Body of pancreas (tissue), 4 donors: ENCODE data around the gene C16orf78. TPM values are rescaled to one million over a fixed set of nuclear protein-coding genes. Genes with fewer than 3 reads are reported as not detected.

Source experiments
- ATAC-seq: fragments of 150-250 bp; one replicate; pipeline ENCODE4 v1.9.1; 2016
- DNase-seq, 4 donors: peaks; one replicate each; pipeline ENCODE4 v3.0.0-alpha.2; 2019
- H3K27ac ChIP-seq, 4 donors: fragments of 200-600 bp; sonication (generic); 1 replicate in 3 of 4; 2 replicates in 1 of 4; pipeline versions ENCODE4 v1.5.1 to v1.6.1; 2016 to 2019; ENCODE audit warnings: mild to moderate bottlenecking in 1 of 4, mixed read lengths in 1 of 4, moderate library complexity in 1 of 4
- H3K27me3 ChIP-seq, 2 donors: fragments of 200-600 bp; sonication (generic); one replicate each; pipeline ENCODE4 v1.6.0; 2016; ENCODE audit warnings: mild to moderate bottlenecking in 1 of 2
- H3K36me3 ChIP-seq, 2 donors: fragments of 200-600 bp; sonication (generic); replicated peaks in 1 of 2; 2 replicates each; pipeline ENCODE4 v1.5.1; 2016; ENCODE audit warnings: low read depth in 2 of 2; ENCODE audit not compliant: insufficient read depth in 1 of 2
- H3K4me1 ChIP-seq: fragments of 200-600 bp; sonication (generic); one replicate; pipeline ENCODE4 v1.6.0; 2016
- H3K4me3 ChIP-seq, 2 donors: fragments of 200-600 bp; sonication (generic); 1 replicate in 1 of 2; 2 replicates in 1 of 2; pipeline ENCODE4 v1.5.1; 2016 to 2019
- H3K9me3 ChIP-seq, 3 donors: fragments of 200-600 bp; sonication (generic); 1 replicate in 2 of 3; 2 replicates in 1 of 3; pipeline ENCODE4 v1.5.1; 2016
- CTCF ChIP-seq, 7 experiments: fragments of 450-650 bp in 4 of 7; fragments of 200-600 bp in 3 of 7; sonication (generic) in 3 of 7; IDR thresholded peaks; one replicate each; pipeline ENCODE4 v1.5.1; 2016 to 2019; ENCODE audit warnings: antibody characterized with exemption in 7 of 7
- POLR2A ChIP-seq, 3 donors: fragments of 450-650 bp; IDR thresholded peaks; one replicate each; pipeline ENCODE4 v1.6.1; 2016; ENCODE audit warnings: antibody characterized with exemption in 3 of 3, mild to moderate bottlenecking in 2 of 3
- WGBS, 2 donors: methylation state at CpG; one replicate each; pipeline ENCODE4 v1.1.5; 2017; 5-methylcytosine and 5-hydroxymethylcytosine counted together
- intact Hi-C: fragments of 100-400 bp; cut with DNase I; formaldehyde crosslinking; loops from one replicate; pipeline ENCODE4 v1.15.1; 2023
- total RNA-seq, 2 donors: library from RNA; depleted of rRNA; stranded (reverse); fragments of >200 nt; gene quantifications; one replicate each; pipeline ENCODE4 v1.1.0, GENCODE V29; 2016

C16orf78 gene
- total RNA-seq, 2 donors from 2014 or later, result not detected

- DNase-seq (no peak), ATAC-seq (no peak)
These were observed 7.7 kb upstream of the C16orf78 start for GRCh38 chr16:49365711-49366509.

GRCh38 chr16:49366669-49367068 is 6.9 kb upstream of the C16orf78 start:
- no peaks in the 10 kb centered on the region for H3K36me3 ChIP-seq
- no peaks in the 10 kb centered on the region for H3K4me1 ChIP-seq
- no peak overlapping the region for H3K4me3 ChIP-seq
- no peaks in the 10 kb centered on the region for H3K9me3 ChIP-seq
- no peak overlapping the region for H3K27ac ChIP-seq
- intact Hi-C loops, result no loop called here
- 49 to 57% methylated on average over 3 of the region's 3 CpGs for WGBS, 2 donors
- DNase-seq, result no peak
- no peak for ATAC-seq
- no peaks in the 10 kb centered on the region for H3K27me3 ChIP-seq
- TF ChIP-seq POLR2A (IDR thresholded peaks at IDR 0.05) (no peak), CTCF (IDR thresholded peaks at IDR 0.05) (no peak)

More at GRCh38 chr16:49365711-49366509, 7.7 kb upstream of the C16orf78 start:
- Histone ChIP-seq H3K27me3 (no peaks in the 10 kb centered on the region), H3K4me1 (no peaks in the 10 kb centered on the region), H3K4me3 (no peak overlapping the region), H3K9me3 (no peaks in the 10 kb centered on the region), H3K36me3 (no peaks in the 10 kb centered on the region), H3K27ac (no peak overlapping the region)
- WGBS, 2 donors, result 55 to 56% methylated on average over 4 of the region's 4 CpGs
- TF ChIP-seq POLR2A (IDR thresholded peaks at IDR 0.05) (no peak), CTCF (IDR thresholded peaks at IDR 0.05) (no peak)
- intact Hi-C loops, result no loop called here

- DNase-seq (no peak), ATAC-seq (no peak)
- H3K27ac ChIP-seq, result no peak overlapping the region
- H3K36me3 ChIP-seq, result no peaks in the 10 kb centered on the region
- no peaks in the 10 kb centered on the region for H3K9me3 ChIP-seq
- 77 to 82% methylated on average over 2 to 3 of the region's 3 CpGs for WGBS, 2 donors
- intact Hi-C loops, result no loop called here
- no peak for TF ChIP-seq CTCF (IDR thresholded peaks at IDR 0.05)
- no peak for TF ChIP-seq POLR2A (IDR thresholded peaks at IDR 0.05)
- H3K4me1 ChIP-seq, result no peaks in the 10 kb centered on the region
- H3K27me3 ChIP-seq, result no peaks in the 10 kb centered on the region
- no peak overlapping the region for H3K4me3 ChIP-seq
These were observed 3.7 kb upstream of the C16orf78 start for GRCh38 chr16:49369651-49370611.

- Histone ChIP-seq H3K9me3 (no peaks in the 10 kb centered on the region), H3K4me3 (no peak overlapping the region), H3K36me3 (no peaks in the 10 kb centered on the region), H3K27me3 (no peaks in the 10 kb centered on the region), H3K27ac (no peak overlapping the region), H3K4me1 (no peaks in the 10 kb centered on the region)
- ATAC-seq, result no peak
- no peak for TF ChIP-seq CTCF (IDR thresholded peaks at IDR 0.05)
- TF ChIP-seq POLR2A (IDR thresholded peaks at IDR 0.05), result no peak
- intact Hi-C loops, result no loop called here
- DNase-seq, result no peak
- 68 to 86% methylated on average over 3 to 4 of the region's 4 CpGs for WGBS, 2 donors
These were observed 2.6 kb downstream of the C16orf78 start for GRCh38 chr16:49376206-49376605.
